NCI-H2081 treated with DMSO at 0.1 percent for 48 hours (cell line): ENCODE results near the gene CACYBP.

Source experiments
- DNase-seq: peaks from one replicate; lab custom pipeline; 2025; lab: John Stamatoyannopoulos, UW

Gene CACYBP

GRCh38 chr1:174999936-175000696 is at the start of gene CACYBP:
TSS of gene CACYBP (plus strand) at chr1:174999947. CDS start at chr1:175000181, 234 bp downstream.
- DNase-seq: no peak

GRCh38 chr1:174953285-174954072 is 46.3 kb upstream of the CACYBP start:
- no peak for DNase-seq

GRCh38 chr1:174954073-174954460 is 45.7 kb upstream of the CACYBP start:
- DNase-seq: peak; percentile 70

- peak; percentile 72 for DNase-seq
Observed at GRCh38 chr1:174954671-174955669, 44.8 kb upstream of the CACYBP start.

GRCh38 chr1:174956086-174956485 is 43.7 kb upstream of the CACYBP start:
- no peak for DNase-seq

- no peak for DNase-seq
Observed at GRCh38 chr1:174956976-174957375, 42.8 kb upstream of the CACYBP start.

GRCh38 chr1:174957829-174958228 is 41.9 kb upstream of the CACYBP start:
- no peak for DNase-seq

GRCh38 chr1:174958396-174958795 is 41.4 kb upstream of the CACYBP start:
- no peak for DNase-seq

GRCh38 chr1:174960362-174960761 is 39.4 kb upstream of the CACYBP start:
- no peak for DNase-seq

- DNase-seq: no peak
Observed at GRCh38 chr1:174963529-174964125, 36.1 kb upstream of the CACYBP start.

GRCh38 chr1:174964261-174964971 is 35.3 kb upstream of the CACYBP start:
- DNase-seq: no peak

GRCh38 chr1:174964972-174965361 is 34.8 kb upstream of the CACYBP start:
- no peak for DNase-seq

GRCh38 chr1:174965362-174966007 is 34.3 kb upstream of the CACYBP start:
- no peak for DNase-seq

- no peak for DNase-seq
Observed at GRCh38 chr1:174966008-174966572, 33.7 kb upstream of the CACYBP start.

- no peak for DNase-seq
Observed at GRCh38 chr1:174967845-174968705, 31.7 kb upstream of the CACYBP start.

- no peak for DNase-seq
Observed at GRCh38 chr1:174968750-174969244, 30.9 kb upstream of the CACYBP start.

- no peak for DNase-seq
Observed at GRCh38 chr1:174969977-174970376, 29.8 kb upstream of the CACYBP start.

GRCh38 chr1:174971466-174971865 is 28.3 kb upstream of the CACYBP start:
- no peak for DNase-seq

- DNase-seq: no peak
Observed at GRCh38 chr1:174971902-174972301, 27.8 kb upstream of the CACYBP start.
